ENCODE results near the gene PPIB. TPM values are rescaled to one million over a fixed set of nuclear protein-coding genes. Genes with fewer than 3 reads are reported as not detected.
A peak's percentile ranks its signal among the peaks of the same experiment; 100 is the strongest.

The PPIB gene
- total RNA-seq, 5 donors from 2014 or later (not counting 1 experiment from before 2014, with no cell fraction given), result 169 to 260 (median 217) TPM

DNA sequence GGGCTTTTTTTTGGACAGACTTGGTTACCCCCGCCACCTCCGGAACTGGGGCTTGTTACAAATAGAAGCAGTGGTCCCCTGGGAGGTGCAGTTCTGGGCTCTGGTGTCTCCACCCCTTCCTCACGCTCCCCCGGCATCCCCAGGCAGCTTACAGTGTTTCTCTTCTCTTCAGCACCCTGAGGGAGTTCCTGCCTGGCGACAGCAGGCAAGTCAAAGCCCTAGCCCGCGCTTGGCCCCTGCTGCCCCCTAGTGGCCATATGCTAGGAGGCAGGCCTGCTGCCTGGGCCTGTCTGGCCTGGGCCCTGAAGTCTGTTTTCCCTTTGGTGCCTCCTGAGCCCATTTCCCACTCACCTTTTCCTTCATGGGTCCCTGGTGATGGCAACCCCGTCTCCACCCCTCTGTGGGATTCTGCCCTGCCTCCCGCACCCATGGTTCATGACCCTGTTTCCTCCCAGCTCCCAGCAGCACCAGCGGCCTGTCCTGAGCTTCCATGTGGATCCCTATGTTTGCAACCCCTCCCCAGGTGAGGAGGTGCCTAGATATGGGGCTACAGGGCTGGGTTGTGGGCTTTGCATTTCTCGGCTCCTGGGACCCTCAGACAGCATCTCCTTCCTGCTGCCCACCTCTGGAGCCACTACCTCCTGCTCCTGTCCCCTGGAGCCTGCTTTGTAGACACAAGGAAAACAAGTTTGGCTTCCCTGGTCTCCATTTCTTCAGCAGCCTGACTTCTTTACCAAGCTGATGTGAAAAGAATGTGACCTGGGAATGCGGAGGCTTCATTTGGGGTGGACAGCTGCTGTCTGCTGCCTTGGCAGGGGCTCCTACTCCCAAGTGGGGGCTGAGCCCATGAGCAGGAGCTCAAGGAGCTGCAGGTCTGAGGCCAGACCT is 9.1 kb downstream of the PPIB start:
- H3K9me3 Mint-ChIP-seq, result no peaks in the 10 kb centered on the region
- POLR2A ChIA-PET, result interaction anchor here in 1 of 2 donors (0.6 kb wide), 1 partner anchor 79 kb away, joined by 3 read pairs; no protein-coding TSS in a partner anchor
- H3K36me3 ChIP-seq (ENCODE audit: control insufficient read depth in 2 of 2, extremely low read depth in 1 of 2, insufficient read depth in 1 of 2, low read length in 1 of 2), result peaks cover 16 to 44% of the 10 kb centered on the region in 2 donors

DNA sequence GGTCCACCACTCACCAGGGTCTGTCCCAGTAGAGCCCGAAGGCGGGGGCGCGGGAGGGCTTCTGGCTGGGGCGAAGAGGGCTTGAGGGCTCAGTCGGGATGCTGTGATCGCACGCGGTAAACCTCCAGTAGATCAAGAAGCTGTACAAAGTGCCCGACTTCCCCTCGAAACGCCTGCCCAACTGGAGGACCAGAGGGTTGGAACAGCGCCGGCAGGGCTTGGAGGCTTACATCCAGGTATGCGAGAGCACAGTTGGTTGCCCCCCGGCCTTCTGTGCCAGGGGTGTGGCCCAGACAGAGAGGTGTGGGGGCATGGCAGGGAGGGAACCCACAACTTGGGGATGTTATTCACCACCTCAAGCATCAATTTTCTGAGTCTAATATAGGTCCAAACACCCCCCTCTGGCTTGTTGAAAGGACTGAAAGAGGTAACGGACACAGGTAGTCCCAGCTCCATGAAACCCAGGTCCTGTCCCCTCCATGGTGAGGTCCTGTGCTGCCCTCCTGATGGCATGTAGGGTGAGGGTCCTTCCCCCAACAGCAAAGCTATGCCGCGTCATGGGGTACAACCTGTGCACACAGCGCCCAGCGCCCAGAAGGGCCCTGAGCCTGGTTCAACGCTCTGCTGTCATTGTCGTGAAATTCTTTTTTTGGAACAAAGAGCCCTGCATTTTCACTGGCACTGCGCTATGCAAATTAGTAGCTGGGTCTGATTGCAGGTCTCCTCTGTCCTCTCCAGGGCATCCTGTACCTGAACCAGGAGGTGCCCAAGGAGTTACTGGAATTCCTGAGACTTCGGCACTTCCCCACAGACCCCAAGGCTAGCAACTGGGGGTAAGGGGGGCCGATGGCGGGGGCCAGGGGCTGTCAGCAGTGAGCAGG is 10.1 kb downstream of the PPIB start:
- H3K27me3 Mint-ChIP-seq, result peaks cover 7 to 14% of the 10 kb centered on the region in 2 donors
- peak in 4 of 35 experiments; percentile 8 to 32 (median 16) for DNase-seq
- peaks cover 16 to 34% of the 10 kb centered on the region in 2 donors for H3K36me3 ChIP-seq (ENCODE audit: control insufficient read depth in 2 of 2, extremely low read depth in 1 of 2, insufficient read depth in 1 of 2, low read length in 1 of 2)
- peaks cover 28 to 37% (median 32%) of the 10 kb centered on the region in 3 donors for H3K4me1 Mint-ChIP-seq
- H3K9me3 Mint-ChIP-seq, result no peaks in the 10 kb centered on the region
- ATAC-seq (replicated peaks in 1 of 4), result peak in 1 of 4 experiments; percentile 5
- H3K27ac Mint-ChIP-seq, result no peak overlapping the region
- H3K27ac ChIP-seq (ENCODE audit: low read length), result no peak overlapping the region
- H3K4me3 Mint-ChIP-seq, result peak overlapping the region; percentile 49 to 79 (median 54)
- peaks cover 0 to 33% of the 10 kb centered on the region in 2 experiments for H3K27me3 ChIP-seq (replicated peaks in 1 of 2; ENCODE audit: control insufficient read depth in 2 of 2, extremely low read depth in 1 of 2, insufficient read depth in 2 of 2, low read length in 1 of 2)
- peaks cover 7 to 44% of the 10 kb centered on the region in 2 experiments for H3K4me1 ChIP-seq (ENCODE audit: control insufficient read depth in 1 of 2, extremely low read depth in 1 of 2, insufficient read depth in 2 of 2, low read length in 2 of 2)
- H3K36me3 Mint-ChIP-seq, result peaks cover 18% of the 10 kb centered on the region
- ChIA-PET CTCF (interaction anchor here (0.6 to 1.3 kb wide), 12 partner anchors 9 to 552 kb away, joined by 3 to 5 read pairs (median 3); partner anchors contain the start of genes SNX1 (in 1 of the 2) and TRIP4 (in 1 of the 2)), POLR2A (no interaction called here)
- 31% methylated on average over 22 of the region's 27 CpGs for WGBS (ENCODE audit: insufficient coverage)
- H3K9me3 ChIP-seq, result no peaks in the 10 kb centered on the region
- H3K4me3 ChIP-seq (ENCODE audit: control insufficient read depth in 1 of 2, extremely low read depth in 1 of 2, low read length in 1 of 2), result peak overlapping the region in 1 of 2 donors; percentile 44

More for the DNA sequence above, 9.1 kb downstream of the PPIB start:
- Histone ChIP-seq H3K9me3 (no peaks in the 10 kb centered on the region), H3K27me3 (replicated peaks in 1 of 2; ENCODE audit: control insufficient read depth in 2 of 2, extremely low read depth in 1 of 2, insufficient read depth in 2 of 2, low read length in 1 of 2) (peaks cover 0 to 33% of the 10 kb centered on the region in 2 experiments), H3K4me3 (ENCODE audit: control insufficient read depth in 1 of 2, extremely low read depth in 1 of 2, low read length in 1 of 2) (no peak overlapping the region), H3K27ac (ENCODE audit: low read length) (no peak overlapping the region), H3K4me1 (ENCODE audit: control insufficient read depth in 1 of 2, extremely low read depth in 1 of 2, insufficient read depth in 2 of 2, low read length in 2 of 2) (peaks cover 7 to 51% of the 10 kb centered on the region in 2 experiments)
- H3K36me3 Mint-ChIP-seq, result peaks cover 26% of the 10 kb centered on the region
- peak; percentile 87 to 93 (median 90) for ATAC-seq (replicated peaks in 1 of 4)
- H3K4me1 Mint-ChIP-seq, result peaks cover 34 to 43% (median 42%) of the 10 kb centered on the region in 3 donors
- peak overlapping the region; percentile 49 to 79 (median 54) for H3K4me3 Mint-ChIP-seq
- DNase-seq, result peak; percentile 75 to 95 (median 88)
- H3K27me3 Mint-ChIP-seq, result peaks cover 7 to 14% of the 10 kb centered on the region in 2 donors
- CTCF ChIA-PET, result interaction anchor here (0.6 to 1.3 kb wide), 14 partner anchors 8 to 861 kb away, joined by 3 to 5 read pairs (median 3); partner anchors contain the start of genes SNX1 (in 1 of the 2) and TRIP4 (in 1 of the 2)
- WGBS (ENCODE audit: insufficient coverage), result 25% methylated on average over 4 of the region's 12 CpGs
- peak overlapping the region in 1 of 2 donors; percentile 34 for H3K27ac Mint-ChIP-seq

DNA sequence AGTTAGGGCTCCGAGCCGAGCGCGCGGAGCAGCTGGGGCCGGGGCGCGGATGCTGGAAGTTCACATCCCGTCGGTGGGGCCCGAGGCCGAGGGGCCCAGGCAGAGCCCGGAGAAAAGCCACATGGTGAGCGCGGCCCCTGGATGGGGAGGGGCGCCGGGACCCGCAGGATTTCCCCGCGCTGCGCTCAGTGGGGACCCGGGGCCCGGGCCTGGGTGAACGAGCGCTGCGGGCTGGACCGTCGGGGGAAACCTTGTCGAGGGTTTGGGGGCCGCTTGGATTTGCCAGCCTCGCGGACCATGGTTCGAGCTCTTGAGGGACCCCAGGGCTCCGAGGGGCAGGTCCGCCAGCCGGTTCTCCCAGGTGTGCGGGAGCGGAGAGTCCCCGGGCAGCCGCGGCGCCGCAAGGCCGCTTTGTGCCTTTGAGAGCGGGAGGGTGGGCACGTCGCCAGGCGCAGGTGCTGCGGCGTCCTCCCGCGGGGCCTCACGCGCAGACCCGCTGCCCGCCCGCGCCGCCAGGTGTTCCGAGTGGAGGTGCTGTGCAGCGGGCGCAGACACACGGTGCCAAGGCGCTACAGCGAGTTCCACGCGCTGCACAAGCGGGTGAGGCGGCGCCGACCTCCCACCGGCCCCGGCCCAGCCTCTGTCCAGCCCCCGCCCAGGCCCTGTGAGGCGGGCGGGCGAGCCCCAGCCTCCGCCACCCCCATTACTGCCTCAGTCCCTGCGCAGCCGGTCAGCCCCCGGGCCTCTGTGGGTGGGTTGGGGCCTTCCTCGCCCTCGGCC is 10.9 kb downstream of the PPIB start, which contains the start of gene SNX22:
Gene SNX22 (plus strand): TSS at position 5 of the 780 bp plus-strand sequence. CDS start 45 bp downstream, at position 50.
- H3K4me3 Mint-ChIP-seq, result peak within 1 kb of the TSS; percentile 62 to 79 (median 76)
- H3K4me1 ChIP-seq (ENCODE audit: control insufficient read depth in 1 of 2, extremely low read depth in 1 of 2, insufficient read depth in 2 of 2, low read length in 2 of 2), result peaks cover 7 to 44% of the 10 kb centered on the region in 2 experiments
- peaks cover 11% of the 10 kb centered on the region for H3K36me3 Mint-ChIP-seq
- H3K9me3 Mint-ChIP-seq, result no peaks in the 10 kb centered on the region
- peaks cover 0 to 33% of the 10 kb centered on the region in 2 experiments for H3K27me3 ChIP-seq (replicated peaks in 1 of 2; ENCODE audit: control insufficient read depth in 2 of 2, extremely low read depth in 1 of 2, insufficient read depth in 2 of 2, low read length in 1 of 2)
- CTCF ChIA-PET, result no interaction called here
- ATAC-seq (replicated peaks in 1 of 4), result peak; percentile 12 to 34 (median 30)
- 1% methylated on average over 70 of the region's 83 CpGs for WGBS (ENCODE audit: insufficient coverage)
- H3K27ac ChIP-seq (ENCODE audit: low read length), result no peak within 1 kb of the TSS
- peak in 16 of 35 experiments; percentile 21 to 60 (median 32) for DNase-seq
- peaks cover 11 to 26% of the 10 kb centered on the region in 2 donors for H3K36me3 ChIP-seq (ENCODE audit: control insufficient read depth in 2 of 2, extremely low read depth in 1 of 2, insufficient read depth in 1 of 2, low read length in 1 of 2)
- peaks cover 7 to 14% of the 10 kb centered on the region in 2 donors for H3K27me3 Mint-ChIP-seq
- H3K9me3 ChIP-seq, result no peaks in the 10 kb centered on the region
- H3K4me1 Mint-ChIP-seq, result peaks cover 27 to 35% (median 32%) of the 10 kb centered on the region in 3 donors
- H3K27ac Mint-ChIP-seq, result peak within 1 kb of the TSS in 1 of 2 donors; percentile 28
- POLR2A ChIA-PET, result no interaction called here
- H3K4me3 ChIP-seq (ENCODE audit: control insufficient read depth in 1 of 2, extremely low read depth in 1 of 2, low read length in 1 of 2), result peak within 1 kb of the TSS; percentile 42 to 67

DNA sequence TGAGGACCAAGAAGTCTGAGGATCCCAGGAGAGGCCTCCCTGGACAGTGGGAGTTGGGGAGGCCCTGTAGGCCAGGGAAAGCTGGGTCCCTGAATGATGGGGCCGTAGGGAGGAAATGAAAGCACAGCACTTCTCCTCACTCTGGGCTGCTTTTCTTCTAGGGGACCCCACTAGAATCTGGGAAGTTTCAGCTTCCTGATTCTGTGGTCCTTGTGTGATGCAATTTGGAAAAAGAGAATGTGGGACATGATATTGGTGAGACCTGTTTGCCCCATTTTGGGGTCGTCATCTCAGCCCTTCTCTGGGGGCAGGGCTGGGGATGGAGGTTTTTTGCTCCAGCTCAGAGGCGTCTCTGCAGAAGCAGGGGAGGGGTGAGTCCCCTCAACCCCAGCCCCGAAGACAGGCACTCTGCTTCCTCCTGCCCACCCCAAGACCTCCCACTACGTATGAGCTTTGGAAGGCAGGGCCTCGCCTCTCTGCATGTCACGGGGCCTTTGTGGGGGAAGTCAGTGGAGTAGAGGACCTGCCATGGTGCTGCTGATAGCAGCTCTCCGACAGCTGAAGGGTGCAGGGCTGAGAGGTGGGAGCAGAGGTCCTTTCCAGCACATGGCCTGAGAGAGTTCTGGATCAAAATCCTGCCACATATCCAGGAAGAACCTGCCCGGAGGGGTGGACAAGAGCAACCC is 12.8 kb downstream of the PPIB start:
- H3K4me1 Mint-ChIP-seq, result peaks cover 27 to 32% (median 32%) of the 10 kb centered on the region in 3 donors
- peaks cover 0 to 33% of the 10 kb centered on the region in 2 experiments for H3K27me3 ChIP-seq (replicated peaks in 1 of 2; ENCODE audit: control insufficient read depth in 2 of 2, extremely low read depth in 1 of 2, insufficient read depth in 2 of 2, low read length in 1 of 2)
- H3K4me1 ChIP-seq (ENCODE audit: control insufficient read depth in 1 of 2, extremely low read depth in 1 of 2, insufficient read depth in 2 of 2, low read length in 2 of 2), result peaks cover 7 to 44% of the 10 kb centered on the region in 2 experiments
- no peak overlapping the region for H3K4me3 ChIP-seq (ENCODE audit: control insufficient read depth in 1 of 2, extremely low read depth in 1 of 2, low read length in 1 of 2)
- H3K9me3 Mint-ChIP-seq, result no peaks in the 10 kb centered on the region
- H3K9me3 ChIP-seq, result no peaks in the 10 kb centered on the region
- ChIA-PET CTCF (interaction anchor here (0.6 to 0.7 kb wide), 3 partner anchors 12 to 503 kb away, joined by 3 read pairs; no protein-coding TSS in a partner anchor), POLR2A (no interaction called here)
- whole genome bisulfite sequencing (ENCODE audit: insufficient coverage), result 90% methylated on average over 5 of the region's 9 CpGs
- H3K4me3 Mint-ChIP-seq, result peak overlapping the region in 2 of 3 donors; percentile 31 to 47
- peaks cover 7 to 14% of the 10 kb centered on the region in 2 donors for H3K27me3 Mint-ChIP-seq
- H3K36me3 Mint-ChIP-seq, result peaks cover 3% of the 10 kb centered on the region
- H3K27ac ChIP-seq (ENCODE audit: low read length), result no peak overlapping the region
- ATAC-seq (replicated peaks in 1 of 4) (no peak), DNase-seq (no peak)
- H3K27ac Mint-ChIP-seq, result peak overlapping the region in 1 of 2 donors; percentile 16
- H3K36me3 ChIP-seq (ENCODE audit: control insufficient read depth in 2 of 2, extremely low read depth in 1 of 2, insufficient read depth in 1 of 2, low read length in 1 of 2), result peaks cover 8 to 9% of the 10 kb centered on the region in 2 donors

DNA sequence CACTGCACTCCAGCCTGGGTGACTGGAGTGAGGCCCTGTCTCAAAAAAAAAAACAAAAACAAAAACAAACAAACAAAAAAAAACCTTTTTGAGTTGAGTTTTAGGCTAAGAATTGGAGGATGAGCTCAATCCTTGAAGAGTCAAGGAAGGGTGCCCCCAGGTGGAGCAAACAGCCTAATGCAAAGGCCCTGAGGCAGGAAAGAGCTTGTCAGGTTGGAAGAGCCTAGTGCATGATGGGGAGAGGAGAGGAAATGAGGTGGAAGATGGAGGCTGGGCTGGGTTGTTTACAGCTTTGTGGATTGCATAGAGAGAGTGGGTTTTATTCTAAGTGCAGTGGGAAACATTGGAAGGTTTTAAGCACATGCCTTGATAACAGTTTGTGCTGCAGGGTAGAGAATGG is 13.4 kb downstream of the PPIB start:
- CTCF ChIA-PET, result interaction anchor here (0.6 to 0.7 kb wide), 4 partner anchors 11 to 504 kb away, joined by 3 to 4 read pairs (median 3); no protein-coding TSS in a partner anchor
- H3K27ac ChIP-seq (ENCODE audit: low read length), result no peak overlapping the region

More for the DNA sequence above, 13.4 kb downstream of the PPIB start:
- H3K9me3 ChIP-seq, result no peaks in the 10 kb centered on the region
- peaks cover 7 to 44% of the 10 kb centered on the region in 2 experiments for H3K4me1 ChIP-seq (ENCODE audit: control insufficient read depth in 1 of 2, extremely low read depth in 1 of 2, insufficient read depth in 2 of 2, low read length in 2 of 2)
- Mint-ChIP-seq H3K27me3 (peaks cover 7 to 14% of the 10 kb centered on the region in 2 donors), H3K36me3 (peaks cover 8% of the 10 kb centered on the region), H3K4me1 (peaks cover 27 to 32% (median 31%) of the 10 kb centered on the region in 3 donors), H3K4me3 (peak overlapping the region in 1 of 3 donors; percentile 47), H3K9me3 (no peaks in the 10 kb centered on the region), H3K27ac (peak overlapping the region in 1 of 2 donors; percentile 16)
- POLR2A ChIA-PET, result no interaction called here
- ATAC-seq (replicated peaks in 1 of 4), result no peak
- peaks cover 0 to 33% of the 10 kb centered on the region in 2 experiments for H3K27me3 ChIP-seq (replicated peaks in 1 of 2; ENCODE audit: control insufficient read depth in 2 of 2, extremely low read depth in 1 of 2, insufficient read depth in 2 of 2, low read length in 1 of 2)
- peaks cover 11 to 13% of the 10 kb centered on the region in 2 donors for H3K36me3 ChIP-seq (ENCODE audit: control insufficient read depth in 2 of 2, extremely low read depth in 1 of 2, insufficient read depth in 1 of 2, low read length in 1 of 2)
- no peak for DNase-seq
- no peak overlapping the region for H3K4me3 ChIP-seq (ENCODE audit: control insufficient read depth in 1 of 2, extremely low read depth in 1 of 2, low read length in 1 of 2)
